ENCODE results near the gene SOCS3. TPM values are rescaled to one million over a fixed set of nuclear protein-coding genes. Genes with fewer than 3 reads are reported as not detected.

The SOCS3 gene
- total RNA-seq, 1 donor from 2014 or later: 620 TPM

DNA sequence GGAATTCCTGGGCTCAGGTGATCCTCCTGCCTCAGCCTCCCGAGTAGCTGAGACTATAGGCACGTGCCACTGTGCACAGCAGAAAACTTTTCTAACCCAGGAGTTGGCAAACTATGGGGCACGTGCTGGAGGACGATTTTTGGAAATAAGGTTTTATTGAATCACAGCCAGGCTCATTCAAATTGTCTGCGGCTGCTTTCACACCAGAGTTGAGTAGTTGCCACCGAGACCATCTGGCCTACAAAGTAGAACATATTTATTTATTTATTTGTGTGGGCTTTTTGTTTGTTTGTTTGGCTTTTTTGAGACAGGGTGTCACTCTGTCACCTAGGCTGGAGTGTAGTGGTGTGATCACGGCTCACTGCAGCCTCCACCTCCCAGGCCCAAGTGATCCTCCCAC, 11.2 kb upstream of the SOCS3 start:
- H3K4me1 ChIP-seq: peaks cover 0 to 2% of the 10 kb centered on the region in 2 donors
- no peaks in the 10 kb centered on the region for H3K9me3 ChIP-seq
- H3K36me3 ChIP-seq: no peaks in the 10 kb centered on the region
- H3K27ac ChIP-seq: no peak overlapping the region
- no peak overlapping the region for H3K4me3 ChIP-seq
- intact Hi-C loops (cut with DNase I): no loop called here
- H3K27me3 ChIP-seq: no peaks in the 10 kb centered on the region
- no peak for DNase-seq (ENCODE audit: low spot score in 2 of 2)
- TF ChIP-seq, protein P1, sequence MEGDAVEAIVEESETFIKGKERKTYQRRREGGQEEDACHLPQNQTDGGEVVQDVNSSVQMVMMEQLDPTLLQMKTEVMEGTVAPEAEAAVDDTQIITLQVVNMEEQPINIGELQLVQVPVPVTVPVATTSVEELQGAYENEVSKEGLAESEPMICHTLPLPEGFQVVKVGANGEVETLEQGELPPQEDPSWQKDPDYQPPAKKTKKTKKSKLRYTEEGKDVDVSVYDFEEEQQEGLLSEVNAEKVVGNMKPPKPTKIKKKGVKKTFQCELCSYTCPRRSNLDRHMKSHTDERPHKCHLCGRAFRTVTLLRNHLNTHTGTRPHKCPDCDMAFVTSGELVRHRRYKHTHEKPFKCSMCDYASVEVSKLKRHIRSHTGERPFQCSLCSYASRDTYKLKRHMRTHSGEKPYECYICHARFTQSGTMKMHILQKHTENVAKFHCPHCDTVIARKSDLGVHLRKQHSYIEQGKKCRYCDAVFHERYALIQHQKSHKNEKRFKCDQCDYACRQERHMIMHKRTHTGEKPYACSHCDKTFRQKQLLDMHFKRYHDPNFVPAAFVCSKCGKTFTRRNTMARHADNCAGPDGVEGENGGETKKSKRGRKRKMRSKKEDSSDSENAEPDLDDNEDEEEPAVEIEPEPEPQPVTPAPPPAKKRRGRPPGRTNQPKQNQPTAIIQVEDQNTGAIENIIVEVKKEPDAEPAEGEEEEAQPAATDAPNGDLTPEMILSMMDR (IDR thresholded peaks at IDR 0.05): no peak

DNA sequence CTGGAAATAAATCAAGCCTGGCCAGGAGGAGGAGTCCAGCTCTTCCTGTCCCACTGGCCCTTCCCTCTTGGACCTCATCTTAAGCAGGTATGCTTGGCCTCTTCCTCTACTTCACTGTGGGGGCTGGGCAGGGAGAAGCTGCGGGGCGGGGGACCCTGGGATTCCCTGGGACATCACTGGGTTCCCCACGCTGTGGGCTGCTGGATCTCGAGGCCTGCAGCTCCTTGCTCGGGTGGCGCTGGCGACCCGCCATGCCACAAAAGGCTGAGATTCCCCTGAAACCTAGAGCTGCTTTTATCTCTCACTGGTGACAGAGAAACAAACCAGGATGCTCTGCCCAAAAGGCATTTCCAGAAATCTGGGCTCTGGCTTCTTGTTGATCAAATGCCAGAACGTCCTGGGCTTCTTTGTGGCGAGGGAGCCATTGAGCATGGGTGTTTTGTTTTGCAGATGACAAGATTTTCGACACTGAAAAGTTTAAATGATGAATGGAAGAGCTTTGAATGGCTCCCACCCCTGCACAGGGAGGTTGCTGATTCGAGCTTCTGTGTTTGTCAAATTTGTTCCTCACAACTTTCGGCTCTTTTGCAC, 10.0 kb upstream of the SOCS3 start:
- intact Hi-C loops (cut with DNase I): no loop called here
- no peaks in the 10 kb centered on the region for H3K27me3 ChIP-seq
- TF ChIP-seq, protein P1 (IDR thresholded peaks at IDR 0.05): no peak
- H3K36me3 ChIP-seq: no peaks in the 10 kb centered on the region
- no peaks in the 10 kb centered on the region for H3K9me3 ChIP-seq
- H3K4me3 ChIP-seq: no peak overlapping the region
- H3K4me1 ChIP-seq: peaks cover 5 to 6% of the 10 kb centered on the region in 2 donors
- no peak overlapping the region for H3K27ac ChIP-seq
- no peak for DNase-seq (ENCODE audit: low spot score in 2 of 2)

DNA sequence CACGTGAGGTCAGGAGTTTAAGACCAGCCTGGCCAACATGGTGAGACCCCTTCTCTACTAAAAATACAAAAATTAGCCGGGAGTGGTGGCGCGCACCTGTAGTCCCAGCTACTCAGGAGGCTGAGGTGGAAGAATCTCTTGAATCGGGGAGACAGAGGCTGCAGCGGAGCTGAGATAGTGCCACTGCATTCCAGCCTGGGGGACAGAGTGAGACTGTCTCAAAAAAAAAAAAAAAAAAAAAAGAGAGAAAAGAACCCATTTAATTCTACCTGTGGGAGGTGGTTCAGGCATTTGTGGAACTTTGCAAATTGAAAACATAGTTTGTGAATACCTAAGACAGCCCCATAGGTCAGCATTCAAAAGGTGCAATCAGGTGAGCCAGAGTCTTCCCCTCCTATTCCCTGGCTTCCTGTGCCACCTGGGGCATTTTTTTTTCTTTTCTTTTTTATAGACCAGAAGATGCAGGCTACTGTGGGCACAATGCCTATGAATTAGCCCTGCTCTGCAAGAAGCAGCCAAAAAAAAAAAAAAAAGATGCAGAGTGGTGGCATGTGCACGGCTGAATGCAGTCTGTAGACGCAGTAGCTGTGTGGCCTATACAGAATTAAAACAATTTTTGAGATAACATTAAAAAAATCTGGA, 9.1 kb upstream of the SOCS3 start:
- H3K36me3 ChIP-seq: no peaks in the 10 kb centered on the region
- intact Hi-C loops (cut with DNase I): no loop called here
- no peak overlapping the region for H3K4me3 ChIP-seq
- TF ChIP-seq, protein P1 (IDR thresholded peaks at IDR 0.05): no peak
- no peaks in the 10 kb centered on the region for H3K27me3 ChIP-seq
- H3K9me3 ChIP-seq: no peaks in the 10 kb centered on the region
- peaks cover 5 to 6% of the 10 kb centered on the region in 2 donors for H3K4me1 ChIP-seq
- no peak for DNase-seq (ENCODE audit: low spot score in 2 of 2)
- H3K27ac ChIP-seq: no peak overlapping the region

DNA sequence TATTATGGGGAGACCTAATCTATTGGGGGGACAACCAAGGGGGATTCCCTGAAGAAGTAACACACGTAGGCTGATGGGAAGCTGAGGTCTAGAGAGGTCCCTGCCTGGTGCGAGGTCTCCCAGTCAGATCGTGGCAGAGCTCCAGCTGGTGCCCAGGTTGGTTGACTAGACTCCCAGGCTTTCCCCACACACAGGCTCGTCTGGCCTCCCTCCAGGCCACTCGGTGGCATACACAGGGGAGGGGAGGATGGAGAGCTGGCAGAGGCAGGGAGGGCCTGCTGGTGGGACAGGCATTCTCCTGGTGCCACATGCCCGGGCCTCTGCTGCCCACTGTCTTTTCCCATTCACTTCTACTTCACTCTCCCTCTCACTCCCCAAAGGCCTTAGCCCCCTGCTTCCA, 8.5 kb upstream of the SOCS3 start:
- Histone ChIP-seq H3K36me3 (no peaks in the 10 kb centered on the region), H3K4me1 (peaks cover 5 to 6% of the 10 kb centered on the region in 2 donors), H3K9me3 (no peaks in the 10 kb centered on the region), H3K27ac (no peak overlapping the region), H3K27me3 (no peaks in the 10 kb centered on the region), H3K4me3 (no peak overlapping the region)
- intact Hi-C loops (cut with DNase I): no loop called here
- no peak for DNase-seq (ENCODE audit: low spot score in 2 of 2)
- TF ChIP-seq, protein P1 (IDR thresholded peaks at IDR 0.05): no peak

DNA sequence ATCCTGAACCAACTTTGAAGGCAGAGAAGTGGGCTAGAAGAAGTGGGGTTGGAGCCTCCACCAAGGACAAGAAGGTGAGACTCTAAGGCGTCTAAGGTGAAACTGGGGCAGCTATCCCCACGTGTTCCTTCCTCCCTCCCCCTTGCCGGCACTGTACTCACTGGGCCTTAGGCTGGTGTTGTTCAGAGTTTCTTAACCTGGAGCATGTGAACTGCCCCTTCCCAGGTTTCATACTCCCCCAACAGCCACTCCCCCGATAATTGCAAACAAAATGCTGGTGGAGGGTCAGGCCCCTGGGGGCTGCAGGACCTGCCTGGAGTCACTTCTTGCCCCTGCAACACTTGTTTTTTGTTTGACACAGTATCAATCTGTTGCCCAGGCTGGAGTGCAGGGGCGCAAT, 7.3 kb upstream of the SOCS3 start:
- no peaks in the 10 kb centered on the region for H3K27me3 ChIP-seq
- peaks cover 5 to 6% of the 10 kb centered on the region in 2 donors for H3K4me1 ChIP-seq
- DNase-seq (ENCODE audit: low spot score in 2 of 2): no peak
- TF ChIP-seq, protein P1 (IDR thresholded peaks at IDR 0.05): no peak
- no peaks in the 10 kb centered on the region for H3K36me3 ChIP-seq
- H3K9me3 ChIP-seq: no peaks in the 10 kb centered on the region
- intact Hi-C loops (cut with DNase I): no loop called here
- H3K27ac ChIP-seq: no peak overlapping the region
- H3K4me3 ChIP-seq: no peak overlapping the region
